K562 (cell line): Measurements from ENCODE around the gene POLR3A. TPM values are rescaled to one million over a fixed set of nuclear protein-coding genes. Genes with fewer than 3 reads are reported as not detected.

Experiments
- CTCF ChIP-seq, 3 experiments: IDR thresholded peaks in 2 of 3; conservative IDR thresholded peaks in 1 of 3; 2 replicates each; pipeline ENCODE4 v1.5.1; 2011 to 2012; ENCODE audit warnings: low read length in 3 of 3, mild to moderate bottlenecking in 3 of 3, control low read depth in 2 of 3, improper control_type of control experiment in 1 of 3, inconsistent platforms in 1 of 3, low read depth in 1 of 3, mixed read lengths in 1 of 3, moderate library complexity in 1 of 3; ENCODE audit not compliant: insufficient read depth in 2 of 3
- ESRRB ChIP-seq: fragments of 250-450 bp; sonication (Bioruptor Pico); IDR thresholded peaks from 2 replicates; pipeline ENCODE4 v1.5.0; 2020; ENCODE audit warnings: mild to moderate bottlenecking, moderate library complexity, borderline replicate concordance
- KAT7 ChIP-seq: sonication (generic); formaldehyde crosslinking; IDR thresholded peaks from 2 replicates; pipeline ENCODE4 v1.8.0; 2022; ENCODE audit warnings: missing genetic modification reagents, mild to moderate bottlenecking, borderline replicate concordance
- KLF6 ChIP-seq: fragments of 250-450 bp; sonication (Bioruptor Pico); IDR thresholded peaks from 2 replicates; pipeline ENCODE4 v1.4.0; 2020; ENCODE audit warnings: mild to moderate bottlenecking, moderate library complexity, borderline replicate concordance
- NR0B1 ChIP-seq: fragments of 450-650 bp; IDR thresholded peaks from one replicate; pipeline ENCODE4 v1.6.1; 2018; ENCODE audit warnings: mild to moderate bottlenecking, moderate library complexity; ENCODE audit not compliant: partially characterized antibody
- POLR2A ChIP-seq: fragments of 450-650 bp; conservative IDR thresholded peaks from 2 replicates; pipeline ENCODE4 v1.6.1; 2016
- POLR2AphosphoS2 ChIP-seq: IDR thresholded peaks from 2 replicates; pipeline ENCODE4 v1.6.1; 2012; ENCODE audit warnings: low read length, improper control_type of control experiment
- POLR2G ChIP-seq: fragments of 200-400 bp; formaldehyde crosslinking; IDR thresholded peaks from 2 replicates; pipeline ENCODE4 v1.6.1; 2017; ENCODE audit warnings: low read depth, mild to moderate bottlenecking, antibody characterized with exemption, low read length, moderate library complexity
- POLR3G ChIP-seq: IDR thresholded peaks from 2 replicates; pipeline ENCODE4 v1.6.1; 2011; ENCODE audit not compliant: insufficient read length, insufficient replicate concordance; ENCODE audit errors: extremely low read depth
- U2AF1 ChIP-seq: fragments of 200-400 bp; formaldehyde crosslinking; optimal IDR thresholded peaks from 2 replicates; pipeline ENCODE3; 2017; ENCODE audit warnings: mild to moderate bottlenecking, low read depth, low read length, moderate library complexity
- ZBED1 ChIP-seq: IDR thresholded peaks from 2 replicates; pipeline ENCODE4 v1.6.1; 2014
- ZNF311 ChIP-seq: fragments of 250-450 bp; sonication (Bioruptor Pico); IDR thresholded peaks from 2 replicates; pipeline ENCODE4 v1.4.0; 2020; ENCODE audit warnings: mild to moderate bottlenecking, moderate library complexity
- ZNF316 ChIP-seq: fragments of 450-650 bp; IDR thresholded peaks from 2 replicates; pipeline ENCODE4 v1.6.1; 2016
- polyA plus RNA-seq, 8 experiments: library from polyadenylated mRNA; depleted of rRNA in 4 of 8; stranded (reverse) in 5 of 8; unstranded in 3 of 8; fragments of >200 nt; fragmentation: Nextera tagmentation in 2 of 8; fragmentation: Illumina TruSeq in 1 of 8; extraction: Ambion mirVana in 2 of 8; extraction: Trizol in 1 of 8; gene quantifications; 2 replicates each; pipeline versions ENCODE4 v1.2.1 to v1.2.3, GENCODE V29; 2011 to 2014; ENCODE audit warnings: inconsistent platforms in 1 of 8, missing spikeins in 1 of 8
- total RNA-seq, 7 experiments: library from RNA; depleted of rRNA in 6 of 7; stranded (reverse); fragments of >200 nt in 6 of 7; fragmentation: Illumina TruSeq in 2 of 7; extraction: Trizol in 2 of 7; gene quantifications; 2 replicates each; pipeline versions ENCODE4 v1.2.1 to v1.2.3, GENCODE V29; 2011 to 2021; ENCODE audit warnings: low replicate concordance in 1 of 7
- TF ChIP-seq, protein P1 (sequence below), 2 experiments: fragments of 450-650 bp; IDR thresholded peaks; 2 replicates each; pipeline ENCODE4 v1.6.1; 2016
- TF ChIP-seq, protein P2 (sequence below): sonication (generic); formaldehyde crosslinking; IDR thresholded peaks from 2 replicates; pipeline ENCODE4 v1.8.1; 2023; ENCODE audit warnings: missing genetic modification reagents, mild to moderate bottlenecking, borderline replicate concordance

Gene POLR3A
- total and polyA plus RNA-seq, 9 of the 15 experiments (the other 6 are each of a cell fraction or from before 2014, with no cell fraction given): 14.9 to 37.0 (median 26.7) TPM

- peak; percentile 90 for TF ChIP-seq POLR2A
- no peak for TF ChIP-seq CTCF (IDR thresholded peaks at IDR 0.05 in 2 of 3, conservative IDR thresholded peaks at IDR 0.05 in 1 of 3; ENCODE audit: insufficient read depth in 2 of 3, low read depth in 1 of 3, low read length in 3 of 3)
- TF ChIP-seq KLF6: no peak
- no peak for TF ChIP-seq NR0B1
- peak; percentile 35; the same call in 1 of the 2 replicates for TF ChIP-seq POLR2G
- no peak for TF ChIP-seq U2AF1
- TF ChIP-seq KAT7 (CRISPR knock-in tag): no peak
- TF ChIP-seq ZNF316: no peak
- no peak for TF ChIP-seq POLR3G
- 0 out of 2 replicates have a peak, but pooled peaks have one; percentile 30 for TF ChIP-seq ZBED1
- TF ChIP-seq, protein P1, sequence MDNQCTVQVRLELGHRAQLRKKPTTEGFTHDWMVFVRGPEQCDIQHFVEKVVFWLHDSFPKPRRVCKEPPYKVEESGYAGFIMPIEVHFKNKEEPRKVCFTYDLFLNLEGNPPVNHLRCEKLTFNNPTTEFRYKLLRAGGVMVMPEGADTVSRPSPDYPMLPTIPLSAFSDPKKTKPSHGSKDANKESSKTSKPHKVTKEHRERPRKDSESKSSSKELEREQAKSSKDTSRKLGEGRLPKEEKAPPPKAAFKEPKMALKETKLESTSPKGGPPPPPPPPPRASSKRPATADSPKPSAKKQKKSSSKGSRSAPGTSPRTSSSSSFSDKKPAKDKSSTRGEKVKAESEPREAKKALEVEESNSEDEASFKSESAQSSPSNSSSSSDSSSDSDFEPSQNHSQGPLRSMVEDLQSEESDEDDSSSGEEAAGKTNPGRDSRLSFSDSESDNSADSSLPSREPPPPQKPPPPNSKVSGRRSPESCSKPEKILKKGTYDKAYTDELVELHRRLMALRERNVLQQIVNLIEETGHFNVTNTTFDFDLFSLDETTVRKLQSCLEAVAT (IDR thresholded peaks at IDR 0.05): no peak
- TF ChIP-seq, protein P2, sequence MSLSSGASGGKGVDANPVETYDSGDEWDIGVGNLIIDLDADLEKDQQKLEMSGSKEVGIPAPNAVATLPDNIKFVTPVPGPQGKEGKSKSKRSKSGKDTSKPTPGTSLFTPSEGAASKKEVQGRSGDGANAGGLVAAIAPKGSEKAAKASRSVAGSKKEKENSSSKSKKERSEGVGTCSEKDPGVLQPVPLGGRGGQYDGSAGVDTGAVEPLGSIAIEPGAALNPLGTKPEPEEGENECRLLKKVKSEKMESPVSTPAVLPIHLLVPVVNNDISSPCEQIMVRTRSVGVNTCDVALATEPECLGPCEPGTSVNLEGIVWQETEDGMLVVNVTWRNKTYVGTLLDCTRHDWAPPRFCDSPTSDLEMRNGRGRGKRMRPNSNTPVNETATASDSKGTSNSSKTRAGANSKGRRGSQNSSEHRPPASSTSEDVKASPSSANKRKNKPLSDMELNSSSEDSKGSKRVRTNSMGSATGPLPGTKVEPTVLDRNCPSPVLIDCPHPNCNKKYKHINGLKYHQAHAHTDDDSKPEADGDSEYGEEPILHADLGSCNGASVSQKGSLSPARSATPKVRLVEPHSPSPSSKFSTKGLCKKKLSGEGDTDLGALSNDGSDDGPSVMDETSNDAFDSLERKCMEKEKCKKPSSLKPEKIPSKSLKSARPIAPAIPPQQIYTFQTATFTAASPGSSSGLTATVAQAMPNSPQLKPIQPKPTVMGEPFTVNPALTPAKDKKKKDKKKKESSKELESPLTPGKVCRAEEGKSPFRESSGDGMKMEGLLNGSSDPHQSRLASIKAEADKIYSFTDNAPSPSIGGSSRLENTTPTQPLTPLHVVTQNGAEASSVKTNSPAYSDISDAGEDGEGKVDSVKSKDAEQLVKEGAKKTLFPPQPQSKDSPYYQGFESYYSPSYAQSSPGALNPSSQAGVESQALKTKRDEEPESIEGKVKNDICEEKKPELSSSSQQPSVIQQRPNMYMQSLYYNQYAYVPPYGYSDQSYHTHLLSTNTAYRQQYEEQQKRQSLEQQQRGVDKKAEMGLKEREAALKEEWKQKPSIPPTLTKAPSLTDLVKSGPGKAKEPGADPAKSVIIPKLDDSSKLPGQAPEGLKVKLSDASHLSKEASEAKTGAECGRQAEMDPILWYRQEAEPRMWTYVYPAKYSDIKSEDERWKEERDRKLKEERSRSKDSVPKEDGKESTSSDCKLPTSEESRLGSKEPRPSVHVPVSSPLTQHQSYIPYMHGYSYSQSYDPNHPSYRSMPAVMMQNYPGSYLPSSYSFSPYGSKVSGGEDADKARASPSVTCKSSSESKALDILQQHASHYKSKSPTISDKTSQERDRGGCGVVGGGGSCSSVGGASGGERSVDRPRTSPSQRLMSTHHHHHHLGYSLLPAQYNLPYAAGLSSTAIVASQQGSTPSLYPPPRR (CRISPR knock-in tag): no peak
- no peak for TF ChIP-seq ZNF311 (CRISPR knock-in tag)
- peak; percentile 55 for TF ChIP-seq POLR2AphosphoS2
- 0 out of 2 replicates have a peak, but pooled peaks have one; percentile 45 for TF ChIP-seq ESRRB (CRISPR knock-in tag)
Measured at GRCh38 chr10:78041170-78042057, 12.1 kb upstream of the POLR3A start (continued).
